Activated T-cell treated with anti-CD3 and anti-CD28 coated beads, Interleukin-2, amount 50 U/mL, for 72 hours (primary cell): Measurements from ENCODE around the gene PDPR. TPM values are rescaled to one million over a fixed set of nuclear protein-coding genes. Genes with fewer than 3 reads are reported as not detected.
"Not testable (repeated sequence)": the region's sequence is repeated elsewhere in the genome, so short reads cannot be mapped to it uniquely, and the experiment has no call there.

Source experiments
- ATAC-seq, 2 donors: fragments of 150-1000 bp; cut with Tn5 transposase; replicated peaks in 1 of 2; 2 replicates each; pipeline ENCODE4 v1.10.0; 2021; ENCODE audit warnings: moderate library complexity in 2 of 2, mild to moderate bottlenecking in 1 of 2
- DNase-seq, 2 donors: peaks; one replicate each; pipeline ENCODE4 v3.0.0; 2021 to 2022; ENCODE audit warnings: mixed read lengths in 1 of 2
- H3K27ac Mint-ChIP-seq: one replicate; pipeline ENCODE4 v1.8.0; 2022; ENCODE audit warnings: mild to moderate bottlenecking, moderate library complexity, mixed read lengths
- H3K27me3 Mint-ChIP-seq: one replicate; pipeline ENCODE4 v1.8.0; 2022; ENCODE audit warnings: low read depth, mixed read lengths
- H3K36me3 Mint-ChIP-seq, 2 donors: one replicate each; pipeline ENCODE4 v1.8.0; 2022; ENCODE audit warnings: mixed read lengths in 2 of 2, mild to moderate bottlenecking in 1 of 2; ENCODE audit not compliant: insufficient read depth in 2 of 2
- H3K4me1 Mint-ChIP-seq: one replicate; pipeline ENCODE4 v1.8.0; 2022; ENCODE audit warnings: low read depth, mixed read lengths
- H3K4me3 Mint-ChIP-seq, 2 donors: one replicate each; pipeline ENCODE4 v1.8.0; 2022; ENCODE audit warnings: mild to moderate bottlenecking in 2 of 2, mixed read lengths in 2 of 2, moderate library complexity in 2 of 2
- H3K9me3 Mint-ChIP-seq, 2 donors: one replicate each; pipeline ENCODE4 v1.8.0; 2022; ENCODE audit warnings: mixed read lengths in 2 of 2
- total RNA-seq, 2 donors: library from RNA; stranded (reverse); gene quantifications; one replicate each; pipeline ENCODE4 v1.2.3, GENCODE V29; 2022

PDPR gene
- total RNA-seq, 2 donors from 2014 or later = 27.7 to 33.6 TPM

GRCh38 chr16:70196683-70197300, 82.7 kb downstream of the PDPR start:
- not testable (repeated sequence) for H3K4me1 Mint-ChIP-seq, H3K9me3 Mint-ChIP-seq, H3K27ac Mint-ChIP-seq, H3K36me3 Mint-ChIP-seq, H3K4me3 Mint-ChIP-seq, DNase-seq, ATAC-seq, H3K27me3 Mint-ChIP-seq

DNA sequence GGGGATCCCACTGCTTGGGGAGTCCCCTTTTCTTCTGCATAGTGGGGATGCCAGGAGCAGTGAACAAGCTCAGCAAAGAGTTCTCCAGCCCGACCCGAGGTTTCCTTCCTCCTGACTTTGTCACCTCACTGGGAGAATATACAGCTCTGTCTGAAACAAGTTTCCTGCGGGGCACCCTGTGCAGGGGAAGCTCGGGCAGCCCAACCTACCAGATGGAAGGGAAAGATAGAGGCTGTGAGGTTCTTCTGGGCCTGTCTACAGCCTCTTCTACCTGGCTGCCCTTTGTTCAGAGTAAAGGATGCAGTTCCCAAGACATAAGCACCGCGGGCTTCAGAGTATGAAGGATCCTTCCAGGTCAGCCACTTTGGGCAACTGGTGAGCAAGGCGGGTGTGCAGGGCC, 83.5 kb downstream of the PDPR start:
- H3K4me1 Mint-ChIP-seq = not testable (repeated sequence)

DNA sequence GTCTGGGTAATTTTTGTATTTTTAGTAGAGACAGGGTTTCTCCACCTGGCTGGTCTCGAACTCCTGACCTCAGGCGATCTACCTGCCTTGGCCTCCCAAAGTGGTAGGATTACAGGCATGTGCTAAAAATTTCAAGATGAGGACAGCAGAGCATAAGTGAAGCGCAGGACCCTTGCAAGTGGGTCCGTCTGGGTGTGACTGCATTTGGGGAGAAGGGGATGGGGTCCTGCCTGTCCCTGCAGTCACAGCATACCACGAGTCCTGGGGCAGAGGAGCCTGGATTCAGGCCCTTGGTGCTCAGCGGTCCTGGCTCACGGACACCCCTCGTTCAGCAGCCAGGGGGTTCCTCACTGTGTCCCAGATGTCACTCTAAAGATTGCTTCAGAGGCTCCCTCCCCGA, 84.1 kb downstream of the PDPR start:
- H3K4me3 Mint-ChIP-seq, H3K4me1 Mint-ChIP-seq, H3K9me3 Mint-ChIP-seq, H3K27me3 Mint-ChIP-seq, DNase-seq, H3K27ac Mint-ChIP-seq, H3K36me3 Mint-ChIP-seq, ATAC-seq: not testable (repeated sequence)

More for the DNA sequence above, 83.5 kb downstream of the PDPR start:
- H3K27ac Mint-ChIP-seq, DNase-seq, H3K4me3 Mint-ChIP-seq, H3K9me3 Mint-ChIP-seq, ATAC-seq, H3K36me3 Mint-ChIP-seq, H3K27me3 Mint-ChIP-seq: not testable (repeated sequence)

DNA sequence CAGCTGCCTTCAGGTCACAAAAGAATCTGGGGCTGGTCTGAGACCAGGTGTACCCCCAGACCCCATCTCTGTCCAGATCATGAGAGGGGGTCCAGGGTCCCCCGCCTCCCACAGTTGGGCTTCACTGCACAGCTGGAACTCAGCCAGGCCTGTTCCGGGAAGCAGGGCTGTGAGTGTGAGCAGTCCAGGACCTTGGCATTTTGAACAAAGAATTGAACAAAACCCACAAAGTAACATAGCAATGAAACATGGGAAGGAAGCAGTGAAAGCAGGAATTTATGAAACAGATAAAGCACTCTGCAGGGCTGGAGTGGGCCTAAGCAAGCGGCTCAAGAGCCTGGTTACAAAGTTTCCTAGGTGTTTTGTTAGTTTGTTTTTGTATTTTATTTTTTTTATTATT, 84.5 kb downstream of the PDPR start:
- not testable (repeated sequence) for H3K27me3 Mint-ChIP-seq, H3K9me3 Mint-ChIP-seq, H3K36me3 Mint-ChIP-seq, ATAC-seq, H3K4me1 Mint-ChIP-seq, H3K4me3 Mint-ChIP-seq, DNase-seq, H3K27ac Mint-ChIP-seq

GRCh38 chr16:70199170-70199569, 85.0 kb downstream of the PDPR start:
- not testable (repeated sequence) for ATAC-seq, H3K36me3 Mint-ChIP-seq, H3K27ac Mint-ChIP-seq, H3K4me1 Mint-ChIP-seq, H3K9me3 Mint-ChIP-seq, H3K27me3 Mint-ChIP-seq, DNase-seq, H3K4me3 Mint-ChIP-seq

GRCh38 chr16:70200063-70200462, 85.9 kb downstream of the PDPR start:
- not testable (repeated sequence) for H3K27ac Mint-ChIP-seq, H3K4me1 Mint-ChIP-seq, H3K4me3 Mint-ChIP-seq, H3K27me3 Mint-ChIP-seq, H3K9me3 Mint-ChIP-seq, DNase-seq, ATAC-seq, H3K36me3 Mint-ChIP-seq

DNA sequence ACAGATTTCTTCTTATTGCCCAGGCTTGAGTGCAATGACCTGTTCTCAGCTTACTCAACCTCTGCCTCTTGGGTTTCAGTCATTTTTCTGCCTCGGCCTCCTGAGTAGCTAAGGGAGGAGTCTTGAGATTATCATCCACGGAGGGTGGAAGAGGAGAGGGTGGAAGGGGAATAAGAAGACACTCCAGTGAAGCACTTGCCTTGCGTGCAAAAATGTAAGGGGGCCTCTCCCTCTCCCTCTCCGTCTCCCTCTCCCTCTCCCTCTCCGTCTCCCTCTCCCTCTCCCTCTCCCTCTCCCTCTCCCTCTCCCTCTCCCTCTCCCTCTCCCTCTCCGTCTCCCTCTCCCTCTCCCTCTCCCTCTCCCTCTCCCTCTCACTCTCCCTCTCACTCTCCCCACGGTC, 89.4 kb downstream of the PDPR start:
- not testable (repeated sequence) for H3K4me3 Mint-ChIP-seq, DNase-seq, H3K4me1 Mint-ChIP-seq, H3K9me3 Mint-ChIP-seq, H3K27me3 Mint-ChIP-seq, H3K36me3 Mint-ChIP-seq, H3K27ac Mint-ChIP-seq, ATAC-seq

DNA sequence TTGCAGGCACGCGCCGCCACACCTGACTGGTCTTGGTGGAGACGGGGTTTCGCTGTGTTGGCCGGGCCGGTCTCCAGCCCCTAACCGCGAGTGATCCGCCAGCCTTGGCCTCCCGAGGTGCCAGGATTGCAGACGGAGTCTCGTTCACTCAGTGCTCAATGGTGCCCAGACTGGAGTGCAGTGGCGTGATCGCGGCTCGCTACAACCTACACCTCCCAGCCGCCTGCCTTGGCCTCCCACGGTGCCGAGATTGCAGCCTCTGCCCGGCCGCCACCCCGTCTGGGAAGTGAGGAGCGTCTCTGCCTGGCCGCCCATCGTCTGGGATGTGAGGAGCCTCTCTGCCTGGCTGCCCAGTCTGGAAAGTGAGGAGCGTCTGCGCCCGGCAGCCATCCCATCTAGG, 89.9 kb downstream of the PDPR start:
- H3K27ac Mint-ChIP-seq, DNase-seq, H3K36me3 Mint-ChIP-seq, H3K4me3 Mint-ChIP-seq, H3K27me3 Mint-ChIP-seq, ATAC-seq, H3K4me1 Mint-ChIP-seq, H3K9me3 Mint-ChIP-seq: not testable (repeated sequence)

DNA sequence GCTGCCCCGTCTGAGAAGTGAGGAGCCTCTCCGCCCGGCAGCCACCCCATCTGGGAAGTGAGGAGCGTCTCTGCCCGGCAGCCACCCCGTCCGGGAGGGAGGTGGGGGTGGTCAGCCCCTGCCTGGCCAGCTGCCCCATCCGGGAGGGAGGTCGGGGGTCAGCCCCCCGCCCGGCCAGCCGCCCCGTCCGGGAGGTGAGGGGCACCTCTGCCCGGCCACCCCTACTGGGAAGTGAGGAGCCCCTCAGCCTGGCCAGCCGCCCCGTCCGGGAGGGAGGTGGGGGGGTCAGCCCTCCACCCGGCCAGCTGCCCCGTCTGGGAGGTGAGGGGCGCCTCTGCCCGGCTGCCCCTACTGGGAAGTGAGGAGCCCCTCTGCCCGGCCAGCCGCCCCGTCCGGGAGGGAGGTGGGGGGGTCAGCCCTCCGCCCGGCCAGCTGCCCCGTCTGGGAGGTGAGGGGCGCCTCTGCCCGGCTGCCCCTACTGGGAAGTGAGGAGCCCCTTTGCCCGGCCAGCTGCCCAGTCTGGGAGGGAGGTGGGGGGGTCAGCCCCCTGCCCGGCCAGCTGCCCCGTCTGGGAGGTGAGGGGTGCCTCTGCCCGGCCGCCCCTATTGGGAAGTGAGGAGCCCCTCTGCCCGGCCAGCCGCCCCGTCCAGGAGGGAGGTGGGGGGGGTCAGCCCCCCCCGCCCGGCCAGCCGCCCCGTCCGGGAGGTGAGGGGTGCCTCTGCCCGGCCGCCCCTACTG, 90.7 kb downstream of the PDPR start:
- not testable (repeated sequence) for H3K9me3 Mint-ChIP-seq, ATAC-seq, H3K4me3 Mint-ChIP-seq, H3K27ac Mint-ChIP-seq, H3K4me1 Mint-ChIP-seq, DNase-seq, H3K27me3 Mint-ChIP-seq
- H3K36me3 Mint-ChIP-seq = peaks cover 6 to 12% of the 10 kb centered on the region in 2 donors

GRCh38 chr16:70206382-70206781, 92.2 kb downstream of the PDPR start:
- not testable (repeated sequence) for DNase-seq, H3K27me3 Mint-ChIP-seq, H3K4me1 Mint-ChIP-seq, ATAC-seq, H3K9me3 Mint-ChIP-seq, H3K27ac Mint-ChIP-seq, H3K4me3 Mint-ChIP-seq
- peaks cover 8 to 13% of the 10 kb centered on the region in 2 donors for H3K36me3 Mint-ChIP-seq

Other genes starting within 250 kb of the PDPR start
- gene CLEC18A, start 163.0 kb upstream of the PDPR start, total RNA-seq = 1 to 10 TPM; 1.6 to 2.2 TPM
- gene CLEC18C, start 59.5 kb downstream of the PDPR start, total RNA-seq = under 1 TPM; 0.35 to 0.84 TPM
- gene EXOSC6, start 137.6 kb downstream of the PDPR start, total RNA-seq = 10 to 100 TPM; 26.3 to 28.2 TPM
- 100 to 1,000 TPM; 273 to 308 TPM for gene AARS1, start 175.2 kb downstream of the PDPR start, total RNA-seq
- 10 to 100 TPM; 52.6 to 61.0 TPM for gene DDX19B, start 184.9 kb downstream of the PDPR start, total RNA-seq
- 10 to 100 TPM; 37.1 to 46.8 TPM for gene DDX19A, start 232.6 kb downstream of the PDPR start, total RNA-seq